ES-I3 (cell line): Measurements from ENCODE around the gene MTSS2.

Experiments
- H3K36me3 ChIP-seq: 2 replicates; pipeline ENCODE4 v1.6.1; 2013; ENCODE audit warnings: mild to moderate bottlenecking, low read length, control low read depth, moderate library complexity; ENCODE audit not compliant: insufficient read depth
- H3K4me1 ChIP-seq: 2 replicates; pipeline ENCODE4 v1.6.1; 2013; ENCODE audit warnings: mild to moderate bottlenecking, control low read depth, low read length; ENCODE audit not compliant: insufficient read depth
- H3K9ac ChIP-seq: 2 replicates; pipeline ENCODE4 v1.6.1; 2013; ENCODE audit warnings: low read depth, mild to moderate bottlenecking, low read length, moderate library complexity
- H3K9me3 ChIP-seq: 2 replicates; pipeline ENCODE4 v1.6.1; 2013; ENCODE audit warnings: mild to moderate bottlenecking, low read length, moderate library complexity; ENCODE audit not compliant: control insufficient read depth, insufficient read depth

MTSS2 gene

DNA sequence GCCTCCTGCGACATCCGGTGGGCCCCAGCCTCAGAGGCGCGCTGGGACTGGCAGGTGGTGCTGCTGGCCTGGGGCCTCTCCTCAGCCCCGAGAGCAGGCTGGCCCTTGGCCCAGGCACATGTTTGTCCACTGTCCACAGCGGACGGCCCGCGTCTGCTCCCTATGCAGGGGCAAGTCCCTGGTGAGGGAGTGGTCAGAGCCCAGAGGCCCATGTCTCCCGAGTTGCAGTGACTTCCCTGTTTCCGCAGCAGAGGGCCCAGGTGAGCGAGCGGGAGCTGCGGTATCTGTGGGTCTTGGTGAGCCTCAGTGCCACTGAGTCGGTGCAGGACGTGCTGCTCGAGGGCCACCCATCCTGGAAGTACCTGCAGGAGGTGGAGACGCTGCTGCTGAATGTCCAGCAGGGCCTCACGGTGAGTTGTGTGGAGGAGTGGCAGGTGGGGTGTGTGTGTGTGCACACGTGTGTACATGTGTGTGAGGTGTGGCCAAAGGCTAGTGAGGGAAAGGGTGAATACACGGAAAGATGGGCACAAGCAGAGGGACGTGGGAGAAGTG, 29.1 kb downstream of the MTSS2 start:
- no peak overlapping the region for H3K9ac ChIP-seq

DNA sequence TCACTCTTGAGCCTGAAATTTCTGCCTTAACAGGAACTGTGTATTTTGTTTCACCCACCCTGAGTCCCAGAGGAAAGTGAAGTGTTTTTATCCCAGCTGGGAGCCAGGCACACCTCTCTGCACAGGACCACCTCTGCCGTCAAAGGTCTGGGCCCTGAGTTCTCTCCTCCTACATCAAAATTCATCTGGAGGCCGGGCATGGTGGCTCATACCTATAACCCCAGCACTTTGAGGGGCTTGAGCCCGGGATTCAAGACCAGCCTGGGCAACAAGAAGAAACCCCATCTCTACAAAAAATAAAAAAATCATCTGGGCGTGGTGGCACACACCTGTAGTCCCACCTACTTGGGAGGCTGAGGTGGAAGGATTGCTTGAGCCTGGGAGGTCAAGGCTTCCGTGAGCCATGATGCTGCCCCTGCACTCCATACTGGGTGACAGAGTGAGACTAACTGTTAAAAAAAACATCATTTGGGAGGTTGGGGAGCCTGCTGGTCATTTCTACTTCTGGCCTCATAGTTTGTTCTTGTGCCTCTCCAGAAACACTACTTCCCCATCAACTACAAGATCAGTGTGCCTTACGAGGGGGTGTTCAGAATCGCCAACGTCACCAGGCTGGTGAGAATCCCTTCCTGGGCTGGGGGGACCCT, 29.7 kb downstream of the MTSS2 start:
- Histone ChIP-seq H3K9me3 (no peaks in the 10 kb centered on the region), H3K36me3 (no peaks in the 10 kb centered on the region), H3K9ac (no peak overlapping the region), H3K4me1 (peaks cover 3% of the 10 kb centered on the region; the same call in 1 of the 2 replicates)

More for the DNA sequence above, 29.1 kb downstream of the MTSS2 start:
- H3K36me3 ChIP-seq = no peaks in the 10 kb centered on the region
- no peaks in the 10 kb centered on the region; the same call in 1 of the 2 replicates for H3K4me1 ChIP-seq
- H3K9me3 ChIP-seq = no peaks in the 10 kb centered on the region

DNA sequence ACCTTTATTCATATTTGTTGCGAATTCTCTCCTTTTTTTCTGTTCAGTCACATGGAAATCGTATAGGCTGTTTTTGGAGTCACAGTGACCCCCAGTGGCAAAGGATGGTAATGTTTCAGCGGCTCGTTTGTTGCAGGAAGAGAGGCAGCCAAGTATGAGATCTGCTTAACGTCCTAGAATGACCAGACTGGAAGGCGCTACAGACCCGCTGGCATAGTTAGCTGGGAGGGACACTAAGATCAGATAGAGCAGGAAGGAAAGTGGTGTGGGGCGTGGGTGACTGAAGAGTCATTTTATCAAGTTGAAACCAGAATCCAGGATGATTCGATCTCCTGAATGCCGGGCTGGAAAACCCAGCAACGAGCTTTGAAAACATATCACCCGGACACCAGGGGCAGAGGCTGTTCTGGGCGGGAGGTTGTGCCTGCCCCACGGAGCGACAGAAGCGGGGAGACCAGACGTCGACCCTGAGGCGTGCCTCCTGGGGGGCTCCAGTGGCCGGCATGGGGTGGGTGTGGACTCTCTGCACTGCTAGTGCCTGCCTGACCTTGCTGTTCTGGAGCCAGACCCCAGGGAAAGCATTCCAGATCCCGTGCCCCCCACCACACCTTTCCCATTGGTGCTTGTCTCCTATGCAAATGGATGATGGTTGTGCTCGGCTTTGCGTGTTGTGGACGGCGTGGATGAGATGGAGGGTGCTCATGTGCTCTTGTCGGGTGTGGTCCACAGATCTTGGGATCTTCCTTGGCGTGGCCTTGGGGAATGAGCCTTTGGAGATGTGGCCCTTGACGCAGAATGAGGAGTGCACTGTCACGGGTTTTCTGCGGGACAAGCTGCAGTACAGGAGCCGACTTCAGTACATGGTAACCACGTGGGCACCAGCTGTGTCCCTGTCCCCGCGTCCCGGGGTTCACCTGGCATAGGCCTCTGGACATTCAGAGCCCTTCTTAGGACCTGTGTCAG, 31.8 kb downstream of the MTSS2 start:
- H3K9ac ChIP-seq = no peak overlapping the region
- H3K4me1 ChIP-seq = peaks cover 4% of the 10 kb centered on the region; the same call in 1 of the 2 replicates
- H3K9me3 ChIP-seq = no peaks in the 10 kb centered on the region
- no peaks in the 10 kb centered on the region for H3K36me3 ChIP-seq

DNA sequence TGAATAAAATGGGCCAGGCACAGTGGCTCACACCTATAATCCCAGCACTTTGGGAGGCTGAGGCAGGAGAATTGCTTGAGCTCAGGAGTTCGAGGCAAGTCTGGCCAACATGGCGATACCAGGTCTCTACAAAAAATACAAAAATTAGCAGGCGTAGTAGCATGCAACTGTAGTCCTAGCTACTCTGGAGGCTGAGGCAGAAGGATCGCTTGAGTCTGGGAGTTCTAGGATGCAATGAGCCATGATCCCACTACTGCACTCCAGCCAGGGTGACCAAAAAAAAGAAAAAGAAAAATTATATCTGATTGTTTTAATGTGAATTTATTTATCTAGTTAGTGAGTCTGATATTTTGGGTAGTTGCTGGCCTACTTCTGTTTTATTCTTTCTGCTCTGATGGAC, 32.4 kb downstream of the MTSS2 start:
- Histone ChIP-seq H3K9me3 (no peaks in the 10 kb centered on the region), H3K9ac (no peak overlapping the region), H3K36me3 (no peaks in the 10 kb centered on the region), H3K4me1 (peaks cover 4% of the 10 kb centered on the region; the same call in 1 of the 2 replicates)

DNA sequence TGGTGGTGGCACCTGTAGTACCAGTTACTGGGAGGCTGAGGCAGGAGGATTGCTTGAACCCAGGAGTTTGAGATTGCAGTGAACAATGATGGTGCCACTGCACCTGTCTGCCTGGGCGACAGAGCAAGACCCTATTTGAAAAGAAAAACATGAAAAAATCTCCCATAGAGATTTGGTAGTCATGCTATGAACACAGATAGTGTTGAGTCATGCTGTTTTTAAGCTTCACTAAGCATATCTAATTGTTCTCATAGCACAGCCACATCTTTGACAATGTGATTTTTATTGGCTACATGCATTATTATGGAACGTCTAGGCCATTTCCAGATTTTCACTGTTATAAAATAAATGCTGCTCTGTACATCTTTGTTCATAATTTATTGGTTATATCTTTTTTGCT, 33.5 kb downstream of the MTSS2 start:
- Histone ChIP-seq H3K4me1 (peaks cover 4% of the 10 kb centered on the region; the same call in 1 of the 2 replicates), H3K9ac (no peak overlapping the region), H3K36me3 (no peaks in the 10 kb centered on the region), H3K9me3 (no peaks in the 10 kb centered on the region)

DNA sequence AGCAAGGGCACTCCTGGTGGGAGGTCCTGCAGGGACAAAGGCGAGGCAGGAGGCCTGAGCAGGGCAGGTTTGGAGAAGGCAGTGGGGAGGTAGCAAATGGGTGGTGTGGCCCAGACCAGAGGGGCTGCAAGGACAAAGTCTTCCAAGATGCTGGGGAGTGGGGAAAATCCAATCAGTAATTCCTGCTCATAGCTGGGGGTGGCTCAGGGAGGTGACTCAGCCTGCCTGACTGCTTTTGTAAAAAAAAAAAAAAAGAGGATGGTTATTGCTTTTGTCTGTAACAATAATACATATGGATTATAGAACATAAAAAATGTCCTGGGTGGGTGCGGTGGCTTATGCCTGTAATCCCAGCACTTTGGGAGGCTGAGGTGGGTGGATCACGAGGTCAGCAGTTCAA, 34.3 kb downstream of the MTSS2 start:
- H3K9ac ChIP-seq = no peak overlapping the region
- H3K36me3 ChIP-seq = no peaks in the 10 kb centered on the region
- H3K9me3 ChIP-seq = no peaks in the 10 kb centered on the region
- H3K4me1 ChIP-seq = peaks cover 4% of the 10 kb centered on the region; the same call in 1 of the 2 replicates

DNA sequence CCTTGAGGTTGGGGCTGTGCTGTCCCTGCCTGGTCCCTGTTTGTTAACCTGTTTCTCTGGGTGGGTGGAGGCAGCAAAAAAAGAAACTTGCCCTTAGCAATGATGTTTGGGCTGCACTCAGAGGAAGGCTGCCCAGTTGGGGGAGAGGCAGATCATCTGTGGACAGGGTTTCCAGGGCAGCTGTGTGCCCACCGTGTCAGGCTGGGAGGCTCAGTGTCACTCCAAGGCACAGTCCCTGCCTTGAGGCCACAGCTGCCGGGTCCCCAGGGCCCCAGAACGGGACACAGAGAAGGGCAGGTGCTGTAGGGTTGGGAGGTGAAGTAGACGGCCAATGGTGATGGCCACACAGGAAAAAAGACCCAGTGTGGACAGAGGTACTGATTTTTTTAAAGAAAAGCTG, 35.6 kb downstream of the MTSS2 start:
- no peak overlapping the region for H3K9ac ChIP-seq
- H3K9me3 ChIP-seq = no peaks in the 10 kb centered on the region
- H3K36me3 ChIP-seq = no peaks in the 10 kb centered on the region
- H3K4me1 ChIP-seq = peaks cover 4% of the 10 kb centered on the region; the same call in 1 of the 2 replicates

DNA sequence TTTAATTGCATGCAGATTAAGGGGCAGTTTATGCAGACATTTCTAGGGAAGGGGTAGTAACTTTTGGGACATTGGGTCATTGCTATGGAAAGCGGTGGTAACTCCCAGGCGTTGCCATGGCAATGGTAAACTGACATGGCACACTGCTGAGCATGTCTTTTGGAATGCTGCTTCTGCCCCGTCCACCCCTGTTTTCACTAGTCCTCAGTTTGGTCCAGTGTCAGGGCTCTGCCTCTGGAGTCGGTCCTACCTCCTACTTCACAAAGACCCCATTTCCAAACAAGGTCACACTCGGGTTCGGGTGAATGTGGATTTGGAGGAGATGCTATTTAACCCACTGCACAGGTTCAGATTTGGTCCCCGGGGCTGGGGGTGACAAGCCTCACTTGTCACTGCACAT, 36.6 kb downstream of the MTSS2 start:
- H3K4me1 ChIP-seq = peaks cover 4% of the 10 kb centered on the region; the same call in 1 of the 2 replicates
- no peaks in the 10 kb centered on the region for H3K36me3 ChIP-seq
- H3K9ac ChIP-seq = no peak overlapping the region
- no peaks in the 10 kb centered on the region for H3K9me3 ChIP-seq

DNA sequence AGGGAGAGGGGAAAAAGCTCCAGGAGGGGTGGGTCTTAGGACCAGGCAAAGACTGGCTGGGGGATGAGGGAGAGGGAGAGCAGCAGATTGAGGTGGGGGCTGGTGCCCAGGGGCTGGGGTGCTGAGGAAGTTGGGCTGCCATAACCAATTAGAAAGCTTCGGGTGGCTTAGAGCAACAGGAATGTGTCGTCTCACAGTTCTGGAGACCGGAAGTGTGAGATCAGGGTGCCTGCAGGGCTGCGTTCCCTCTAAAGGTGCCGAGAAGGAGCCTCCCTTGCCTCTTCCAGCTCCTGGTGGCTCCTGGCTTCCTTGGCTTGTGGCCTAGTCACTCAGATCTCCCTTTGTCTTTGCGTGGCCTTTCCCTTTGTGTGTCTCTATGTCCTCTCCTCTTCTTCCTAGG, 37.2 kb downstream of the MTSS2 start:
- peaks cover 4% of the 10 kb centered on the region; the same call in 1 of the 2 replicates for H3K4me1 ChIP-seq
- H3K9ac ChIP-seq = no peak overlapping the region
- no peaks in the 10 kb centered on the region for H3K36me3 ChIP-seq

DNA sequence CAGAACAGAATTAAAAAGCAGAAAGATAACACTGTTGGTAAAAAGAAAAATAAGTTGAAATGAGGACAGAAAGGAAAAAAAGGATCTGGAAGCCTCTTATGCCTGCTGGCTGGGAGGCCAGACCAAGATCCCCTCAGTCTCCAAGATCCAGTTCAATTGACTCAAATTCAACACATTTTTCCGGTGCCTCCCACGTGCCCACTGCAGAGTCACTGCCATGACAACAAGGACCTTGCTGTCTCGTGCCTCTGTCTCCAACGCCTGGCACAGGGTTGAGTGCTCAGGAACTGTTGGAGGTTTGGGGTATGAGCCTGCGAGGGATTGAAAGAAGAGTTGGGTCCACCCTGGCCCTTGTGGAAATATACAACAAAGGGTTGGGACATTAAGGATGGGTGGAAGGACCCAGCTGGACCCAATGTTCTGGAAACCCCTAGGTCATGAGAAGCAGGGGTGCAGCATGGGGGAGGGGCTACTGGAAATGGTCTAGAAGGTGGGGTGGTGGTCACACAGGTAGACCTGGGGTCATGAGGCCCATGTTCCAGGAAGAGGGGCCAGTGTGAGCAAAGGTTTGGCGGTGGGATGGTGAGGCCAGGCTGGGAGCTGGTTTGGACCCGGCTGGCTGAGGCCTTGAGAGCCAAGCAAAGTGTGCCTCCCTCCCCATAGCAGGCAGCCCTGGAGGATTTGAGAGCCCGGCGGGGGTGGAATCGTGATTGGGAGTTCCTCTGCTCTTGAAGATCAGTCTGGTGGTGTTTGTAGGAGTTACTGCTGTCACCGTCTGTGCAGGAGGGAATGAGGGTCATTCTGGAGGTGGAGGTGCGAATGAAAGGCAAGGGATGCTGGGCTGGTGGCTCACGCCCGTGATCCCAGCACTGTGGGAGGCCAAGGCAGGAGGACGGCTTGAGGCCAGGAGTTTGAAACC, 38.2 kb downstream of the MTSS2 start:
- Histone ChIP-seq H3K4me1 (peaks cover 4% of the 10 kb centered on the region; the same call in 1 of the 2 replicates), H3K9ac (no peak overlapping the region), H3K36me3 (no peaks in the 10 kb centered on the region), H3K9me3 (no peaks in the 10 kb centered on the region)

More for the DNA sequence above, 37.2 kb downstream of the MTSS2 start:
- no peaks in the 10 kb centered on the region for H3K9me3 ChIP-seq

DNA sequence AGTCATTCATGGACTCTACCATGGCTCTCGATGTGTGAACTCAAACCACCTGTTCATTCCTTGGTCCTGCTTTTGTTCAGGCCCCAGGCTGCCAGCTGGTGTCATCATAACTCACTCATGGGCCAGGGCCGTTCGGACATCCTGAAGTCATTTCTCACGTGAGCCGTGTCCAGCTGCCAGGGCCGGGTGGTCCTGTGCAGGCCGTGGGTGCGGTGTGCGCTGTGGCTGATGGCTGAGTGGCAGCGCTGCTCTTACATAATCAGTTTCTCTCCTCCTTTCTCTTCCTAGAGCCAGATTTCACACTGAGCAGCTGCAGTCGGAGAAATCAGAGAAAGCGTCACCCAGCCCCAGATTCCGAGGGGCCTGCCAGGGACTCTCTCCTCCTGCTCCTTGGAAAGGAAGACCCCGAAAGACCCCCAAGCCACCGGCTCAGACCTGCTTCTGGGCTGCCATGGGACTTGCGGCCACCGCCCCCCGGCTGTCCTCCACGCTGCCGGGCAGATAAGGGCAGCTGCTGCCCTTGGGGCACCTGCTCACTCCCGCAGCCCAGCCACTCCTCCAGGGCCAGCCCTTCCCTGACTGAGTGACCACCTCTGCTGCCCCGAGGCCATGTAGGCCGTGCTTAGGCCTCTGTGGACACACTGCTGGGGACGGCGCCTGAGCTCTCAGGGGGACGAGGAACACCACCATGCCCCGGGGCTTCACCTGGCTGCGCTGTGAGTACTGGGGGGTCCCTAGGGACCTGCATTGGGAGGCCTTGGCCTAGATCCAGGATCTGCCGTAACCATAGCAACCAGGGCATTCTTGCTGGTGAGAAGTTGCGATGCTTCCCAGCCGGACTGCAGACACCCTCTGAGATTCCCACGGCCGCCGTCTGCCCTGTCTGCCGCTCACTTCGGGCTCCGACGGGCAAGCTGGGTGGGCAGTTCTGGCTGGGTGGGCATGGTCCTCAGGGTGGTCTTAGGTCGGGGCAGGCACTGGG, 39.3 kb downstream of the MTSS2 start, which contains the start of gene IL34:
IL34 (plus strand) TSS at position 300 of the 982 bp plus-strand sequence; CDS start at position 689, 389 bp downstream.
- Histone ChIP-seq H3K36me3 (no peaks in the 10 kb centered on the region), H3K4me1 (peaks cover 4% of the 10 kb centered on the region; the same call in 1 of the 2 replicates), H3K9me3 (no peaks in the 10 kb centered on the region), H3K9ac (no peak within 1 kb of the TSS)

DNA sequence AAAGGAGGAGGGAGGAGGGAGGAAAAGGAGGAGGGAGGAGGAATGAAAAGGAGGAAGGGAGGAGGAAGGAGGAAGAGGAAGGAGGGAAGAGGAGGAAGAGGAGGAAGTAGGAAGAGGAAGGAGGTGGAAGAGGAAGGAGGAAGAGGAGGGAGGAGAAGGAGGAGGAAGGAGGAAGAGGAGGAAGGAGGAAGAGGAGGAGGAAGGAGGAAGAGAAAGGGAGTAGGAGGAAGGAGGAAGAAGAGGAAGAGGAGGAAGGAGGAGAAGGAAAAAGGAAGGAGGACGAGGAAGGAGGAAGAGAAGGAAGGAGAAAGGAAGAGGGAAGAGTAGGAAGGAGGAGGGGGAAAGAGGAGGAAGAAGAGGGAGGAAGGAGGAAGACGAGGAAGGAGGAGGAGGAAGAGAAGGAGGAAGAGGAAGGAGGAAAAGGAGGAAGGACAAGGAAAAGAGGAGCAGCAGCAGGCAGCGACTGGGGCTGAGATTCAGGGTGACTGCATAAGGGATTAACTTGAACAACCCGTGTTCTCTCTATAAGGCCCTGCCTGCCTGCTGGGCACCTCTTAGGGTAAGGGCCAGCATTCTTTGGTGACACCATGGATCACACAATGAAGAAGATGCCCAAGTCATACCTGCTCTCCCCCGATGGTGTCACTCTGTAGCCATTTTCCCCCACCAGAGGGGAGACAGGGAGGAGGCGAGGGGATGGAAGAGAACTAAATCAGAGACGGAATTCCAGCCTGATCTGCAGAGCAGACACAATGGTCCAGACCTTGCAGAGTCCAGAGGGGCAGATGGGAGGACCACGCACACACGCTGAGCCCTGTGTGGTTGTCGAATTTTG, 40.9 kb downstream of the MTSS2 start:
- Histone ChIP-seq H3K9ac (no peak overlapping the region), H3K4me1 (no peaks in the 10 kb centered on the region), H3K36me3 (no peaks in the 10 kb centered on the region), H3K9me3 (no peaks in the 10 kb centered on the region)
